Measurements from ENCODE around the gene KCNQ1.

The KCNQ1 gene

GRCh38 chr11:2704356-2704755, 259.5 kb downstream of the KCNQ1 start:
- H3K9me3 ChIP-seq (ENCODE audit: control insufficient read depth, low read length): peaks cover 6% of the 10 kb centered on the region
- DNase-seq: no peak
- peak overlapping the region; percentile 4 for H4K91ac ChIP-seq (ENCODE audit: low read length)
- no peak overlapping the region for H3K27ac ChIP-seq (ENCODE audit: low read length, poor library complexity, severe bottlenecking)
- 92% methylated on average over 6 of the region's 6 CpGs for WGBS
- H3K4me1 ChIP-seq (ENCODE audit: control insufficient read depth, insufficient read depth, low read depth, low read length): peaks cover 29% of the 10 kb centered on the region
- H2BK5ac ChIP-seq (ENCODE audit: low read depth, low read length, poor library complexity, severe bottlenecking): no peak overlapping the region
- no peaks in the 10 kb centered on the region for H3K79me1 ChIP-seq (replicated peaks; ENCODE audit: low read length, poor library complexity, severe bottlenecking)
- peaks cover 0 to 3% of the 10 kb centered on the region in 2 experiments for H3K36me3 ChIP-seq (ENCODE audit: control insufficient read depth in 1 of 2, insufficient read depth in 2 of 2, low read depth in 1 of 2, low read length in 2 of 2)
- H2BK15ac ChIP-seq (ENCODE audit: low read depth, poor library complexity, severe bottlenecking): no peak overlapping the region
- peaks cover 0 to 31% of the 10 kb centered on the region in 2 experiments for H3K27me3 ChIP-seq (ENCODE audit: control insufficient read depth in 1 of 2, insufficient read depth in 1 of 2, low read length in 2 of 2)
- H3K14ac ChIP-seq (ENCODE audit: low read length in 2 of 2): no peak overlapping the region
- H3K9ac ChIP-seq (ENCODE audit: low read length): no peak overlapping the region
- H3K4ac ChIP-seq (ENCODE audit: low read depth in 1 of 2, low read length in 2 of 2): peak overlapping the region in 1 of 2 experiments; percentile 37
- H2AK5ac ChIP-seq (ENCODE audit: low read length, severe bottlenecking): peak overlapping the region; percentile 18
- no peak overlapping the region for H3K4me2 ChIP-seq (ENCODE audit: low read length, poor library complexity, severe bottlenecking)
- peak overlapping the region in 1 of 2 experiments; percentile 3 for H2BK12ac ChIP-seq (ENCODE audit: low read length in 2 of 2)
- H2AFZ ChIP-seq (ENCODE audit: low read depth, low read length): no peak overlapping the region
- peak overlapping the region; percentile 5 for H4K8ac ChIP-seq (ENCODE audit: low read length)
- H3K4me3 ChIP-seq (ENCODE audit: insufficient read depth in 1 of 2, low read depth in 1 of 2, low read length in 2 of 2): no peak overlapping the region
- H2BK120ac ChIP-seq (ENCODE audit: low read depth, low read length): no peak overlapping the region
- H3K23ac ChIP-seq (ENCODE audit: low read length in 2 of 2): no peak overlapping the region
- peak overlapping the region in 1 of 2 experiments; percentile 31 for H3K18ac ChIP-seq (ENCODE audit: low read depth in 1 of 2, low read length in 2 of 2)

GRCh38 chr11:2704896-2705606, 260.2 kb downstream of the KCNQ1 start:
- Histone ChIP-seq H3K23ac (ENCODE audit: low read length in 2 of 2) (no peak overlapping the region), H4K8ac (ENCODE audit: low read length) (no peak overlapping the region), H3K79me1 (replicated peaks; ENCODE audit: low read length, poor library complexity, severe bottlenecking) (no peaks in the 10 kb centered on the region), H3K27me3 (ENCODE audit: control insufficient read depth in 1 of 2, insufficient read depth in 1 of 2, low read length in 2 of 2) (peaks cover 0 to 31% of the 10 kb centered on the region in 2 experiments), H3K27ac (ENCODE audit: low read length, poor library complexity, severe bottlenecking) (no peak overlapping the region), H2BK15ac (ENCODE audit: low read depth, poor library complexity, severe bottlenecking) (no peak overlapping the region), H2BK120ac (ENCODE audit: low read depth, low read length) (no peak overlapping the region), H3K9ac (ENCODE audit: low read length) (no peak overlapping the region), H3K4me2 (ENCODE audit: low read length, poor library complexity, severe bottlenecking) (no peak overlapping the region), H2AK5ac (ENCODE audit: low read length, severe bottlenecking) (no peak overlapping the region), H2BK12ac (ENCODE audit: low read length in 2 of 2) (peak overlapping the region in 1 of 2 experiments; percentile 64), H3K14ac (ENCODE audit: low read length in 2 of 2) (no peak overlapping the region), H3K4me3 (ENCODE audit: insufficient read depth in 1 of 2, low read depth in 1 of 2, low read length in 2 of 2) (no peak overlapping the region), H3K36me3 (ENCODE audit: control insufficient read depth in 1 of 2, insufficient read depth in 2 of 2, low read depth in 1 of 2, low read length in 2 of 2) (peaks cover 0 to 3% of the 10 kb centered on the region in 2 experiments), H2AFZ (ENCODE audit: low read depth, low read length) (no peak overlapping the region), H4K91ac (ENCODE audit: low read length) (peak overlapping the region; percentile 8), H3K4ac (ENCODE audit: low read depth in 1 of 2, low read length in 2 of 2) (no peak overlapping the region), H3K4me1 (ENCODE audit: control insufficient read depth, insufficient read depth, low read depth, low read length) (peaks cover 27% of the 10 kb centered on the region), H3K9me3 (ENCODE audit: control insufficient read depth, low read length) (peaks cover 6% of the 10 kb centered on the region), H2BK5ac (ENCODE audit: low read depth, low read length, poor library complexity, severe bottlenecking) (no peak overlapping the region), H3K18ac (ENCODE audit: low read depth in 1 of 2, low read length in 2 of 2) (no peak overlapping the region)
- no peak for DNase-seq
- WGBS: 87% methylated on average over 14 of the region's 14 CpGs

GRCh38 chr11:2706321-2706720, 261.5 kb downstream of the KCNQ1 start:
- DNase-seq: no peak
- Histone ChIP-seq H2AK5ac (ENCODE audit: low read length, severe bottlenecking) (no peak overlapping the region), H3K9me3 (ENCODE audit: control insufficient read depth, low read length) (peaks cover 6% of the 10 kb centered on the region), H3K9ac (ENCODE audit: low read length) (no peak overlapping the region), H3K14ac (ENCODE audit: low read length in 2 of 2) (no peak overlapping the region), H2BK15ac (ENCODE audit: low read depth, poor library complexity, severe bottlenecking) (no peak overlapping the region), H3K79me1 (replicated peaks; ENCODE audit: low read length, poor library complexity, severe bottlenecking) (no peaks in the 10 kb centered on the region), H3K4ac (ENCODE audit: low read depth in 1 of 2, low read length in 2 of 2) (no peak overlapping the region), H3K4me3 (ENCODE audit: insufficient read depth in 1 of 2, low read depth in 1 of 2, low read length in 2 of 2) (no peak overlapping the region), H2BK120ac (ENCODE audit: low read depth, low read length) (no peak overlapping the region), H2BK5ac (ENCODE audit: low read depth, low read length, poor library complexity, severe bottlenecking) (no peak overlapping the region), H2AFZ (ENCODE audit: low read depth, low read length) (no peak overlapping the region), H4K8ac (ENCODE audit: low read length) (no peak overlapping the region), H3K36me3 (ENCODE audit: control insufficient read depth in 1 of 2, insufficient read depth in 2 of 2, low read depth in 1 of 2, low read length in 2 of 2) (peaks cover 0 to 3% of the 10 kb centered on the region in 2 experiments), H3K23ac (ENCODE audit: low read length in 2 of 2) (no peak overlapping the region), H3K4me2 (ENCODE audit: low read length, poor library complexity, severe bottlenecking) (no peak overlapping the region), H3K18ac (ENCODE audit: low read depth in 1 of 2, low read length in 2 of 2) (peak overlapping the region in 1 of 2 experiments; percentile 38), H3K27ac (ENCODE audit: low read length, poor library complexity, severe bottlenecking) (no peak overlapping the region), H3K4me1 (ENCODE audit: control insufficient read depth, insufficient read depth, low read depth, low read length) (peaks cover 15% of the 10 kb centered on the region), H2BK12ac (ENCODE audit: low read length in 2 of 2) (peak overlapping the region in 1 of 2 experiments; percentile 23), H4K91ac (ENCODE audit: low read length) (no peak overlapping the region), H3K27me3 (ENCODE audit: control insufficient read depth in 1 of 2, insufficient read depth in 1 of 2, low read length in 2 of 2) (peaks cover 0 to 31% of the 10 kb centered on the region in 2 experiments)
- WGBS: no CpG with 5 or more reads among the region's 1 CpG

GRCh38 chr11:2707736-2708135, 262.9 kb downstream of the KCNQ1 start:
- Histone ChIP-seq H3K4ac (ENCODE audit: low read depth in 1 of 2, low read length in 2 of 2) (peak overlapping the region in 1 of 2 experiments; percentile 5), H2BK5ac (ENCODE audit: low read depth, low read length, poor library complexity, severe bottlenecking) (no peak overlapping the region), H3K4me2 (ENCODE audit: low read length, poor library complexity, severe bottlenecking) (no peak overlapping the region), H3K27me3 (ENCODE audit: control insufficient read depth in 1 of 2, insufficient read depth in 1 of 2, low read length in 2 of 2) (peaks cover 3 to 38% of the 10 kb centered on the region in 2 experiments), H3K9me3 (ENCODE audit: control insufficient read depth, low read length) (peaks cover 6% of the 10 kb centered on the region), H3K79me1 (replicated peaks; ENCODE audit: low read length, poor library complexity, severe bottlenecking) (no peaks in the 10 kb centered on the region), H2AK5ac (ENCODE audit: low read length, severe bottlenecking) (no peak overlapping the region), H3K27ac (ENCODE audit: low read length, poor library complexity, severe bottlenecking) (no peak overlapping the region), H2BK12ac (ENCODE audit: low read length in 2 of 2) (peak overlapping the region in 1 of 2 experiments; percentile 33), H3K18ac (ENCODE audit: low read depth in 1 of 2, low read length in 2 of 2) (peak overlapping the region in 1 of 2 experiments; percentile 1), H3K14ac (ENCODE audit: low read length in 2 of 2) (no peak overlapping the region), H3K23ac (ENCODE audit: low read length in 2 of 2) (no peak overlapping the region), H3K9ac (ENCODE audit: low read length) (no peak overlapping the region), H2BK15ac (ENCODE audit: low read depth, poor library complexity, severe bottlenecking) (no peak overlapping the region), H2BK120ac (ENCODE audit: low read depth, low read length) (peak overlapping the region; percentile 21), H3K4me1 (ENCODE audit: control insufficient read depth, insufficient read depth, low read depth, low read length) (peaks cover 12% of the 10 kb centered on the region), H4K8ac (ENCODE audit: low read length) (no peak overlapping the region), H2AFZ (ENCODE audit: low read depth, low read length) (no peak overlapping the region), H3K36me3 (ENCODE audit: control insufficient read depth in 1 of 2, insufficient read depth in 2 of 2, low read depth in 1 of 2, low read length in 2 of 2) (peaks cover 0 to 2% of the 10 kb centered on the region in 2 experiments), H4K91ac (ENCODE audit: low read length) (peak overlapping the region; percentile 6), H3K4me3 (ENCODE audit: insufficient read depth in 1 of 2, low read depth in 1 of 2, low read length in 2 of 2) (no peak overlapping the region)
- no peak for DNase-seq
- WGBS: 94% methylated on average over 7 of the region's 7 CpGs

All from mesenchymal stem cell (in vitro differentiated cells and primary cell).